SK-N-SH (cell line): ENCODE results near the gene ATG7. TPM values are rescaled to one million over a fixed set of nuclear protein-coding genes. Genes with fewer than 3 reads are reported as not detected.

Source experiments
- CTCF ChIA-PET: fragments of 300-600, 350-600 bp; formaldehyde crosslinking; extraction: SDS; loops from one replicate; lab custom pipeline; 2021; lab: Yijun Ruan, JAX
- POLR2A ChIA-PET: fragments of 350-600 bp; sonication (Branson Sonifier 250); formaldehyde crosslinking; extraction: SDS; loops from one replicate; lab custom pipeline; 2020; ENCODE audit warnings: antibody characterized with exemption, inconsistent platforms; lab: Yijun Ruan, JAX
- DNase-seq: peaks from one replicate; pipeline ENCODE4 v3.0.0; 2012
- H2AFZ ChIP-seq: fragments of 200-600 bp; sonication (generic); 2 replicates; pipeline ENCODE4 v1.8.1; 2016; ENCODE audit warnings: antibody characterized with exemption, mild to moderate bottlenecking, low read depth
- H3F3A ChIP-seq: fragments of 200-600 bp; sonication (generic); replicated peaks from 2 replicates; pipeline ENCODE3; 2016; ENCODE audit warnings: antibody characterized with exemption, mild to moderate bottlenecking; ENCODE audit not compliant: insufficient read depth
- H3K27ac ChIP-seq, 2 experiments: fragments of 200-500 bp in 1 of 2; fragments of 200-600 bp in 1 of 2; sonication (Bioruptor generic) in 1 of 2; sonication (generic), shearing (Covaris generic) in 1 of 2; 2 replicates each; pipeline versions ENCODE4 v1.5.1 to v1.6.1; 2014 to 2016; ENCODE audit warnings: low read depth in 2 of 2, inconsistent platforms in 1 of 2, low read length in 1 of 2, mild to moderate bottlenecking in 1 of 2, mixed read lengths in 1 of 2
- H3K27me3 ChIP-seq: fragments of 200-600 bp; sonication (generic), shearing (Covaris generic); 2 replicates; pipeline ENCODE4 v1.6.1; 2016; ENCODE audit warnings: mixed run types; ENCODE audit not compliant: insufficient read depth
- H3K36me3 ChIP-seq, 2 experiments: fragments of 200-500 bp in 1 of 2; fragments of 200-600 bp in 1 of 2; sonication (Bioruptor generic) in 1 of 2; sonication (generic) in 1 of 2; replicated peaks in 1 of 2; 2 replicates each; pipeline versions ENCODE3 to v1.5.1; 2014 to 2016; ENCODE audit warnings: low read length in 1 of 2, mild to moderate bottlenecking in 1 of 2; ENCODE audit not compliant: insufficient read depth in 2 of 2, control insufficient read depth in 1 of 2
- H3K4me1 ChIP-seq, 2 experiments: fragments of 200-500 bp in 1 of 2; fragments of 200-600 bp in 1 of 2; sonication (Bioruptor generic) in 1 of 2; sonication (generic), shearing (Covaris generic) in 1 of 2; 2 replicates each; pipeline versions ENCODE4 v1.5.1 to v1.6.1; 2014 to 2016; ENCODE audit warnings: low read depth in 1 of 2, low read length in 1 of 2, mixed run types in 1 of 2; ENCODE audit not compliant: insufficient read depth in 2 of 2, control insufficient read depth in 1 of 2
- H3K4me2 ChIP-seq: fragments of 200-600 bp; sonication (generic), shearing (Covaris generic); 2 replicates; pipeline ENCODE4 v1.6.1; 2017; ENCODE audit warnings: mixed run types
- H3K4me3 ChIP-seq, 2 experiments: fragments of 200-500 bp in 1 of 2; fragments of 200-600 bp in 1 of 2; sonication (Bioruptor generic) in 1 of 2; sonication (generic), shearing (Covaris generic) in 1 of 2; 2 replicates each; pipeline versions ENCODE4 v1.5.1 to v1.8.1; 2014 to 2016; ENCODE audit warnings: low read depth in 2 of 2, inconsistent platforms in 1 of 2, low read length in 1 of 2, mild to moderate bottlenecking in 1 of 2, mixed read lengths in 1 of 2, moderate library complexity in 1 of 2
- H3K79me2 ChIP-seq: fragments of 200-600 bp; sonication (generic); 2 replicates; pipeline ENCODE4 v1.8.1; 2017; ENCODE audit warnings: mild to moderate bottlenecking; ENCODE audit not compliant: insufficient read depth
- H3K9ac ChIP-seq: fragments of 200-600 bp; sonication (generic); 2 replicates; pipeline ENCODE4 v1.6.1; 2017; ENCODE audit warnings: mixed run types
- H3K9me2 ChIP-seq: fragments of 200-600 bp; sonication (generic); 2 replicates; pipeline ENCODE4 v1.6.1; 2017; ENCODE audit warnings: mixed run types
- H3K9me3 ChIP-seq: fragments of 200-600 bp; sonication (generic); 2 replicates; pipeline ENCODE4 v1.6.1; 2017; ENCODE audit warnings: mixed run types, mild to moderate bottlenecking, moderate library complexity
- H4K20me1 ChIP-seq: fragments of 200-600 bp; sonication (generic); 2 replicates; pipeline ENCODE4 v1.6.1; 2017; ENCODE audit warnings: mild to moderate bottlenecking, mixed run types; ENCODE audit not compliant: insufficient read depth
- ELF1 ChIP-seq: IDR thresholded peaks from 2 replicates; pipeline ENCODE4 v1.4.0; 2012
- EP300 ChIP-seq, 2 experiments: IDR thresholded peaks; 2 replicates each; pipeline versions ENCODE4 v1.4.0 to v1.6.1; 2012; ENCODE audit warnings: borderline replicate concordance in 1 of 2, low read depth in 1 of 2, low read length in 1 of 2
- FOXM1 ChIP-seq: IDR thresholded peaks from 2 replicates; pipeline ENCODE4 v1.4.0; 2012; ENCODE audit warnings: low read depth, mild to moderate bottlenecking
- GATA2 ChIP-seq: sonication (generic); formaldehyde crosslinking; IDR thresholded peaks from 2 replicates; pipeline ENCODE4 v1.5.0; 2020; ENCODE audit warnings: mild to moderate bottlenecking, missing genetic modification reagents
- JUND ChIP-seq: IDR thresholded peaks from 2 replicates; pipeline ENCODE4 v1.4.0; 2012
- MAX ChIP-seq: IDR thresholded peaks from 2 replicates; pipeline ENCODE4 v1.4.0; 2012; ENCODE audit warnings: low read depth
- RCOR1 ChIP-seq: fragments of 150-350 bp; IDR thresholded peaks from 2 replicates; pipeline ENCODE4 v1.6.1; 2017; ENCODE audit warnings: antibody characterized with exemption, low read length
- REST ChIP-seq: IDR thresholded peaks from 2 replicates; pipeline ENCODE4 v1.6.1; 2012; ENCODE audit warnings: mild to moderate bottlenecking, low read depth, low read length, moderate library complexity
- TCF12 ChIP-seq: IDR thresholded peaks from 2 replicates; pipeline ENCODE4 v1.4.0; 2012
- TEAD4 ChIP-seq: IDR thresholded peaks from 2 replicates; pipeline ENCODE4 v1.4.0; 2012; ENCODE audit warnings: mild to moderate bottlenecking, borderline replicate concordance; ENCODE audit not compliant: insufficient read depth
- YY1 ChIP-seq: IDR thresholded peaks from 2 replicates; pipeline ENCODE4 v1.4.0; 2012; ENCODE audit warnings: low read depth, mild to moderate bottlenecking
- ZBTB33 ChIP-seq: IDR thresholded peaks from 2 replicates; pipeline ENCODE4 v1.4.0; 2012; ENCODE audit warnings: low read depth, borderline replicate concordance
- WGBS: methylation state at CpG from one replicate; pipeline ENCODE4 v1.1.6; 2017; ENCODE audit warnings: low lambda C conversion rate; 5-methylcytosine and 5-hydroxymethylcytosine counted together
- polyA plus RNA-seq, 3 experiments: library from polyadenylated mRNA; depleted of rRNA; stranded (reverse); fragments of >200 nt; gene quantifications; 2 replicates each; pipeline ENCODE4 v1.2.3, GENCODE V29; 2012
- TF ChIP-seq, protein P1 (sequence below): IDR thresholded peaks from 2 replicates; pipeline ENCODE4; 2012
- TF ChIP-seq, protein P2 (sequence below): IDR thresholded peaks from 2 replicates; pipeline ENCODE4 v1.4.0; 2012; ENCODE audit warnings: low read depth, borderline replicate concordance
- TF ChIP-seq, protein P3 (sequence below): fragments of 150-350 bp; IDR thresholded peaks from 2 replicates; pipeline ENCODE4 v1.6.1; 2017; ENCODE audit warnings: antibody characterized with exemption, low read length, low read depth, borderline replicate concordance

ATG7 gene
- polyA plus RNA-seq, 1 of the 3 experiments (the other 2 are of a cell fraction) = 29.5 TPM

- TF ChIP-seq, protein P1, sequence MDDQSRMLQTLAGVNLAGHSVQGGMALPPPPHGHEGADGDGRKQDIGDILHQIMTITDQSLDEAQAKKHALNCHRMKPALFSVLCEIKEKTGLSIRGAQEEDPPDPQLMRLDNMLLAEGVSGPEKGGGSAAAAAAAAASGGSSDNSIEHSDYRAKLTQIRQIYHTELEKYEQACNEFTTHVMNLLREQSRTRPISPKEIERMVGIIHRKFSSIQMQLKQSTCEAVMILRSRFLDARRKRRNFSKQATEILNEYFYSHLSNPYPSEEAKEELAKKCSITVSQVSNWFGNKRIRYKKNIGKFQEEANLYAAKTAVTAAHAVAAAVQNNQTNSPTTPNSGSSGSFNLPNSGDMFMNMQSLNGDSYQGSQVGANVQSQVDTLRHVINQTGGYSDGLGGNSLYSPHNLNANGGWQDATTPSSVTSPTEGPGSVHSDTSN = no peak
Measured at GRCh38 chr3:11575677-11576076, 303.5 kb downstream of the ATG7 start (continued).

DNA sequence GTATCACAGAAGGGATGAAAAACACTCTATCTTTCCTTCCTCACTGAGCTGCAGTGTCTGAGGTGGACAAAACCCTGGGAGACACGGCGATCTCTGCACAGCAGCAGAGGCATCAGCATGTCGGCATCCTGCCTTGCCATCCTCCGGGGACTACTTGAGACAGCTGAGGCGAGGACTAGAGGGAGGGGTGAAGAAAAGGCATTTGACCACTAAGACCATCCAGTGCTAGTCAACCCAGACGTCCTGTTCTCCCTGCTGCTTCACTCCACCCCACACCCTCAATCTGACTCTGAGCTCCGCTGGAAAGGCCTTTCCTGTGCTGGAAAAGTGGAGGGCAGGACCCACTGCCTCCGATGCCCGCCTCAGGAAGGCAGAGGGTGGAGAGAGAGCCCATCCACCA is 304.3 kb downstream of the ATG7 start:
- no peaks in the 10 kb centered on the region for H3K9me2 ChIP-seq
- ChIA-PET CTCF (interaction anchor here (1.3 kb wide), 1 partner anchor 197 kb away, joined by 5 read pairs; no protein-coding TSS in a partner anchor), POLR2A (no interaction called here)
- no peak overlapping the region for H3K4me3 ChIP-seq
- no peaks in the 10 kb centered on the region for H3K9me3 ChIP-seq
- peaks cover 63% of the 10 kb centered on the region for H4K20me1 ChIP-seq
- peaks cover 5 to 30% of the 10 kb centered on the region in 2 experiments; a peak in 3 of 4 replicates for H3K4me1 ChIP-seq
- no peaks in the 10 kb centered on the region for H3K27me3 ChIP-seq
- no peak overlapping the region for H2AFZ ChIP-seq
- no peak overlapping the region for H3K27ac ChIP-seq
- peaks cover 4 to 16% of the 10 kb centered on the region in 2 experiments for H3K36me3 ChIP-seq
- peaks cover 100% of the 10 kb centered on the region for H3K79me2 ChIP-seq
- 82% methylated on average over 9 of the region's 9 CpGs for WGBS
- 0 out of 2 replicates have a peak overlapping the region, but pooled peaks have one; percentile 1 for H3K4me2 ChIP-seq
- DNase-seq = no peak
- H3F3A ChIP-seq = peaks cover under 1% of the 10 kb centered on the region
- TF ChIP-seq YY1 (no peak), TEAD4 (no peak), ELF1 (no peak)
- TF ChIP-seq, protein P2, sequence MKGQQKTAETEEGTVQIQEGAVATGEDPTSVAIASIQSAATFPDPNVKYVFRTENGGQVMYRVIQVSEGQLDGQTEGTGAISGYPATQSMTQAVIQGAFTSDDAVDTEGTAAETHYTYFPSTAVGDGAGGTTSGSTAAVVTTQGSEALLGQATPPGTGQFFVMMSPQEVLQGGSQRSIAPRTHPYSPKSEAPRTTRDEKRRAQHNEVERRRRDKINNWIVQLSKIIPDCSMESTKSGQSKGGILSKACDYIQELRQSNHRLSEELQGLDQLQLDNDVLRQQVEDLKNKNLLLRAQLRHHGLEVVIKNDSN = no peak
- TF ChIP-seq, all 33 proteins: peak for 0
- no peak overlapping the region for H3K9ac ChIP-seq

- Histone ChIP-seq H3K4me2 (no peak overlapping the region), H2AFZ (no peak overlapping the region), H3K27ac (no peak overlapping the region), H3K36me3 (peaks cover 4 to 13% of the 10 kb centered on the region in 2 experiments), H3F3A (peaks cover 12% of the 10 kb centered on the region), H3K27me3 (no peaks in the 10 kb centered on the region), H3K79me2 (peaks cover 100% of the 10 kb centered on the region), H3K9me2 (no peaks in the 10 kb centered on the region), H4K20me1 (peaks cover 80% of the 10 kb centered on the region), H3K9ac (no peak overlapping the region), H3K4me3 (no peak overlapping the region), H3K9me3 (no peaks in the 10 kb centered on the region), H3K4me1 (peaks cover 19 to 47% of the 10 kb centered on the region in 2 experiments)
- WGBS = 83% methylated on average over 8 of the region's 8 CpGs
- DNase-seq = no peak
- POLR2A ChIA-PET = no interaction called here
- CTCF ChIA-PET = no interaction called here
- no peak for TF ChIP-seq RCOR1
- TF ChIP-seq MAX = no peak
- TF ChIP-seq EP300 (IDR thresholded peaks at IDR 0.05; ENCODE audit: borderline replicate concordance in 1 of 2, low read depth in 1 of 2, low read length in 1 of 2) = no peak
- TF ChIP-seq, protein P3, sequence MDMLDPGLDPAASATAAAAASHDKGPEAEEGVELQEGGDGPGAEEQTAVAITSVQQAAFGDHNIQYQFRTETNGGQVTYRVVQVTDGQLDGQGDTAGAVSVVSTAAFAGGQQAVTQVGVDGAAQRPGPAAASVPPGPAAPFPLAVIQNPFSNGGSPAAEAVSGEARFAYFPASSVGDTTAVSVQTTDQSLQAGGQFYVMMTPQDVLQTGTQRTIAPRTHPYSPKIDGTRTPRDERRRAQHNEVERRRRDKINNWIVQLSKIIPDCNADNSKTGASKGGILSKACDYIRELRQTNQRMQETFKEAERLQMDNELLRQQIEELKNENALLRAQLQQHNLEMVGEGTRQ = no peak
- no peak for TF ChIP-seq REST
- TF ChIP-seq GATA2 (CRISPR knock-in tag) = no peak
- TF ChIP-seq FOXM1 = no peak
- TF ChIP-seq, protein P1 = no peak
- TF ChIP-seq ZBTB33 = no peak
- no peak for TF ChIP-seq TCF12
- no peak for TF ChIP-seq JUND
Measured at GRCh38 chr3:11578169-11578568, 306.0 kb downstream of the ATG7 start.
